Esophagus muscularis mucosa (tissue), 4 donors: ENCODE measurements around the gene SLFN5. TPM values are rescaled to one million over a fixed set of nuclear protein-coding genes. Genes with fewer than 3 reads are reported as not detected.

ENCODE experiments used
- DNase-seq: peaks from one replicate; pipeline ENCODE4 v3.0.0-alpha.2; 2017; ENCODE audit errors: extremely low spot score
- H3K27ac ChIP-seq, 4 donors: fragments of 200-600 bp; sonication (generic); replicated peaks in 1 of 4; 1 replicate in 3 of 4; 2 replicates in 1 of 4; pipeline ENCODE4 v1.5.1; 2016 to 2019; ENCODE audit warnings: mild to moderate bottlenecking in 1 of 4
- H3K27me3 ChIP-seq, 4 donors: fragments of 200-600 bp; sonication (generic); one replicate each; pipeline versions ENCODE4 v1.5.1 to v1.6.0; 2016 to 2019
- H3K36me3 ChIP-seq, 4 donors: fragments of 200-600 bp; sonication (generic); one replicate each; pipeline ENCODE4 v1.5.1; 2016 to 2019
- H3K4me1 ChIP-seq, 4 donors: fragments of 200-600 bp; sonication (generic); one replicate each; pipeline ENCODE4 v1.5.1; 2016 to 2019
- H3K4me3 ChIP-seq, 4 donors: fragments of 200-600 bp; sonication (generic); 1 replicate in 2 of 4; 2 replicates in 2 of 4; pipeline ENCODE4 v1.5.1; 2016 to 2019; ENCODE audit warnings: mild to moderate bottlenecking in 4 of 4, moderate library complexity in 1 of 4
- H3K9me3 ChIP-seq, 4 donors: fragments of 200-600 bp; sonication (generic); 1 replicate in 3 of 4; 2 replicates in 1 of 4; pipeline ENCODE4 v1.5.1; 2016 to 2019
- EP300 ChIP-seq: sonication (generic); formaldehyde crosslinking; IDR thresholded peaks from one replicate; pipeline ENCODE4 v1.6.1; 2017; ENCODE audit warnings: antibody characterized with exemption
- POLR2A ChIP-seq: fragments of 450-650 bp; IDR thresholded peaks from one replicate; pipeline ENCODE4 v1.6.1; 2017; ENCODE audit warnings: antibody characterized with exemption, moderate library complexity, mild to moderate bottlenecking, low read depth
- POLR2AphosphoS5 ChIP-seq, 2 donors: sonication (generic); formaldehyde crosslinking; IDR thresholded peaks; one replicate each; pipeline ENCODE4 v1.6.1; 2017; ENCODE audit warnings: antibody characterized with exemption in 2 of 2
- WGBS: methylation state at CpG from one replicate; pipeline ENCODE4 v1.1.5; 2018; 5-methylcytosine and 5-hydroxymethylcytosine counted together
- intact Hi-C: fragments of 100-400 bp; cut with DNase I; formaldehyde crosslinking; loops from one replicate; pipeline ENCODE4 v1.15.1; 2023
- total RNA-seq, 4 donors: library from RNA; depleted of rRNA; stranded (reverse); fragments of >200 nt; gene quantifications; one replicate each; pipeline versions ENCODE4 v1.1.0 to v1.2.1, GENCODE V29; 2016
- TF ChIP-seq, protein P1 (sequence below), 3 experiments: fragments of 200-600 bp in 2 of 3; fragments of 450-650 bp in 1 of 3; sonication (generic) in 2 of 3; IDR thresholded peaks; one replicate each; pipeline ENCODE4 v1.5.1; 2017 to 2019; ENCODE audit warnings: antibody characterized with exemption in 3 of 3, mild to moderate bottlenecking in 2 of 3, moderate library complexity in 1 of 3

Gene SLFN5
- total RNA-seq, 4 donors from 2014 or later: 17.9 to 33.4 (median 26.9) TPM

- 75% methylated on average over 1 of the region's 1 CpG for WGBS
- no peaks in the 10 kb centered on the region for H3K27me3 ChIP-seq
- no peak overlapping the region for H3K27ac ChIP-seq
- H3K4me1 ChIP-seq: no peaks in the 10 kb centered on the region
- DNase-seq: no peak
- intact Hi-C loops: no loop called here
- TF ChIP-seq POLR2AphosphoS5 (IDR thresholded peaks at IDR 0.05) (no peak), EP300 (no peak), POLR2A (no peak)
- TF ChIP-seq, protein P1, sequence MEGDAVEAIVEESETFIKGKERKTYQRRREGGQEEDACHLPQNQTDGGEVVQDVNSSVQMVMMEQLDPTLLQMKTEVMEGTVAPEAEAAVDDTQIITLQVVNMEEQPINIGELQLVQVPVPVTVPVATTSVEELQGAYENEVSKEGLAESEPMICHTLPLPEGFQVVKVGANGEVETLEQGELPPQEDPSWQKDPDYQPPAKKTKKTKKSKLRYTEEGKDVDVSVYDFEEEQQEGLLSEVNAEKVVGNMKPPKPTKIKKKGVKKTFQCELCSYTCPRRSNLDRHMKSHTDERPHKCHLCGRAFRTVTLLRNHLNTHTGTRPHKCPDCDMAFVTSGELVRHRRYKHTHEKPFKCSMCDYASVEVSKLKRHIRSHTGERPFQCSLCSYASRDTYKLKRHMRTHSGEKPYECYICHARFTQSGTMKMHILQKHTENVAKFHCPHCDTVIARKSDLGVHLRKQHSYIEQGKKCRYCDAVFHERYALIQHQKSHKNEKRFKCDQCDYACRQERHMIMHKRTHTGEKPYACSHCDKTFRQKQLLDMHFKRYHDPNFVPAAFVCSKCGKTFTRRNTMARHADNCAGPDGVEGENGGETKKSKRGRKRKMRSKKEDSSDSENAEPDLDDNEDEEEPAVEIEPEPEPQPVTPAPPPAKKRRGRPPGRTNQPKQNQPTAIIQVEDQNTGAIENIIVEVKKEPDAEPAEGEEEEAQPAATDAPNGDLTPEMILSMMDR (IDR thresholded peaks at IDR 0.05): no peak
- no peak overlapping the region for H3K4me3 ChIP-seq
- no peaks in the 10 kb centered on the region for H3K36me3 ChIP-seq
- peaks cover 0 to 7% (median 0%) of the 10 kb centered on the region in 4 donors for H3K9me3 ChIP-seq
Measured at GRCh38 chr17:35291802-35292201, 48.9 kb downstream of the SLFN5 start.

GRCh38 chr17:35293151-35293847, 50.4 kb downstream of the SLFN5 start:
- WGBS: 58% methylated on average over 1 of the region's 1 CpG
- H3K4me3 ChIP-seq: no peak overlapping the region
- no peak overlapping the region for H3K27ac ChIP-seq
- intact Hi-C loops: no loop called here
- no peaks in the 10 kb centered on the region for H3K36me3 ChIP-seq
- H3K27me3 ChIP-seq: no peaks in the 10 kb centered on the region
- H3K4me1 ChIP-seq: no peaks in the 10 kb centered on the region
- DNase-seq: no peak
- peaks cover 0 to 7% (median 0%) of the 10 kb centered on the region in 4 donors for H3K9me3 ChIP-seq
- TF ChIP-seq, protein P1 (IDR thresholded peaks at IDR 0.05): no peak
- TF ChIP-seq EP300 (no peak), POLR2AphosphoS5 (IDR thresholded peaks at IDR 0.05) (no peak), POLR2A (no peak)

- no peaks in the 10 kb centered on the region for H3K27me3 ChIP-seq
- 67% methylated on average over 1 of the region's 1 CpG for WGBS
- no peaks in the 10 kb centered on the region for H3K36me3 ChIP-seq
- no peaks in the 10 kb centered on the region for H3K4me1 ChIP-seq
- H3K27ac ChIP-seq: no peak overlapping the region
- no peak for DNase-seq
- TF ChIP-seq EP300 (no peak), POLR2AphosphoS5 (IDR thresholded peaks at IDR 0.05) (no peak), POLR2A (no peak)
- TF ChIP-seq, protein P1 (IDR thresholded peaks at IDR 0.05): no peak
- no peak overlapping the region for H3K4me3 ChIP-seq
- no peaks in the 10 kb centered on the region for H3K9me3 ChIP-seq
- intact Hi-C loops: no loop called here
Measured at GRCh38 chr17:35294756-35295155, 51.9 kb downstream of the SLFN5 start.

DNA sequence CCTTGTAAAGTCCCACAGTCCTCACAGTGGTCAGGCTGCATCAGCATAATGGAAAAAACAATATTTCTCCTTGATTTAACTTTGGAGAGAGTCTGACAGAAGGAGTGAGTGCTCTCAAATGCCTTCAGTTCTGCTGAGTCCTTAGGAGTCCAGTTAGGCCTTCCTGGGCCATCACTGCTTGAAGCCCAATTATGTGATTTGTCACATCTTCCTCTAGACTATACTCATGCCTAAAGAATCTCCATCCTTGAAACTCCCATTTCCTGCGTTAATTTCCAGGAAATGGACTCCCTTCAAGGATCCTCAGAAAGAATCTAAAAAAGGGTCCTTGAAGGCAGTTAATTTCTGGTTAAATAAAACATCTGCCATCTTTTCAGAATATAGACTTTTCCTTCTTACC, 52.8 kb downstream of the SLFN5 start:
- Histone ChIP-seq H3K4me1 (no peaks in the 10 kb centered on the region), H3K27ac (no peak overlapping the region), H3K4me3 (no peak overlapping the region), H3K36me3 (no peaks in the 10 kb centered on the region), H3K9me3 (no peaks in the 10 kb centered on the region), H3K27me3 (no peaks in the 10 kb centered on the region)
- intact Hi-C loops: no loop called here
- no peak for TF ChIP-seq EP300
- TF ChIP-seq POLR2AphosphoS5 (IDR thresholded peaks at IDR 0.05): no peak
- TF ChIP-seq POLR2A: no peak
- TF ChIP-seq, protein P1 (IDR thresholded peaks at IDR 0.05): no peak
- WGBS: 53% methylated on average over 1 of the region's 1 CpG
- DNase-seq: no peak

DNA sequence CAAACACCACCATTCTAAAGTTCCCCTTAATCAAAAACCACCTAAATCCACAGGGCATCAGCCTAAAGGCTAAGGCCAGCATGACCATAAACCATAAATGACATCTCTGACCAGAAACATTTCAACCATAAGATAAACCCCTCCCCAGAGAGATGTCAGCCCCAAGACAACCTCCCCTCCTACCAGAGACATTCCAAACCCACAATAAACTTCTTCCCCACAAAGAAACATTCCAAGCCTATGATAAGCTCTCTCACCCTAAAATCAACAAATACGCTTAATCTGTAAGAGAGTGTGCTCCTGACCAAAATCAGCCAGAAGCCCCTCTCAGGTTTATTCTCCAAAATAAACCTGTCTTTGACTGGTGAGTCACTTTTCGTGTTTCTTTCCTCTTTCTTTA, 54.8 kb downstream of the SLFN5 start:
- intact Hi-C loops: no loop called here

More for the DNA sequence above, 54.8 kb downstream of the SLFN5 start:
- DNase-seq: no peak
- Histone ChIP-seq H3K27ac (no peak overlapping the region), H3K36me3 (no peaks in the 10 kb centered on the region), H3K9me3 (peaks cover 0 to 4% (median under 1%) of the 10 kb centered on the region in 4 donors), H3K4me1 (no peaks in the 10 kb centered on the region), H3K4me3 (no peak overlapping the region), H3K27me3 (no peaks in the 10 kb centered on the region)
- 88% methylated on average over 2 of the region's 2 CpGs for WGBS
- TF ChIP-seq, protein P1 (IDR thresholded peaks at IDR 0.05): no peak
- TF ChIP-seq POLR2AphosphoS5 (IDR thresholded peaks at IDR 0.05) (no peak), EP300 (no peak), POLR2A (no peak)
